Activated naive CD4-positive, alpha-beta T cell treated with anti-CD3 and anti-CD28 coated beads, Interleukin-2, amount 10 ng/mL, durations not matched to agents 7 days and 5 days (primary cell): ENCODE results near the gene ZNF574.

Experiments
- CTCF ChIA-PET: fragments of 350-600 bp; sonication (Branson Sonifier 250); formaldehyde crosslinking; loops from one replicate; lab custom pipeline; 2021; ENCODE audit warnings: antibody characterized with exemption; lab: Charles Lee
- DNase-seq: peaks from one replicate; pipeline ENCODE4 v3.0.0-alpha.2; 2020
- H3K27ac Mint-ChIP-seq: one replicate; pipeline ENCODE4 v1.8.0; 2021; ENCODE audit warnings: mild to moderate bottlenecking, moderate library complexity, mixed read lengths
- H3K27me3 Mint-ChIP-seq: one replicate; pipeline ENCODE4 v1.8.0; 2021; ENCODE audit warnings: mild to moderate bottlenecking, mixed read lengths
- H3K36me3 Mint-ChIP-seq: one replicate; pipeline ENCODE4 v1.8.0; 2021; ENCODE audit warnings: mixed read lengths
- H3K4me1 Mint-ChIP-seq: one replicate; pipeline ENCODE4 v1.8.0; 2021; ENCODE audit warnings: mixed read lengths
- H3K4me3 Mint-ChIP-seq: one replicate; pipeline ENCODE4 v1.8.0; 2021; ENCODE audit warnings: mild to moderate bottlenecking, moderate library complexity, mixed read lengths
- H3K9me3 Mint-ChIP-seq: one replicate; pipeline ENCODE4 v1.8.0; 2021; ENCODE audit warnings: mixed read lengths

ZNF574 gene

DNA sequence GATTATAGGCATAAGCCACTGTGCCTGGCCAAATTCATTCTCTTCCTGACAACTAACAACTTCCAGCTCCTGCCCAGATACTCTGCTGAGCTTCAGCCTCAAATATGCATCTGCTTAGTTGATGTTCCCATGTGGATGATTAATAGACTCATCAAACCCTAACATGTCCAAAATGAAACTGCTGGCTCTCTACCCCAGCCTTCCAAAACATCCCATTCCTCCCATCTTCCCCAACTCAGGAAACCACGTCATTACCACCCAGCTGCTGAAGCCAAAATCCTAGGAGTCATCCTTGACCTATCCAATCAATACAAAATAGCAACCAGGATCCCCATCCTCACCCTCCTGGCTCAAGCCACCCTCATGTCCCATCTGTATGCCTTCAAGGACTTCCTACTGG lies 35.4 kb downstream of the ZNF574 start:
- Mint-ChIP-seq H3K27me3 (no peaks in the 10 kb centered on the region), H3K27ac (peak overlapping the region; percentile 12), H3K4me3 (no peak overlapping the region), H3K9me3 (no peaks in the 10 kb centered on the region), H3K36me3 (peaks cover 18% of the 10 kb centered on the region), H3K4me1 (peaks cover 29% of the 10 kb centered on the region)
- DNase-seq = no peak
- CTCF ChIA-PET = interaction anchor here (0.6 to 7.1 kb wide), 8 partner anchors 12 to 277 kb away, joined by 3 to 51 read pairs (median 3); partner anchors contain the start of gene POU2F2

DNA sequence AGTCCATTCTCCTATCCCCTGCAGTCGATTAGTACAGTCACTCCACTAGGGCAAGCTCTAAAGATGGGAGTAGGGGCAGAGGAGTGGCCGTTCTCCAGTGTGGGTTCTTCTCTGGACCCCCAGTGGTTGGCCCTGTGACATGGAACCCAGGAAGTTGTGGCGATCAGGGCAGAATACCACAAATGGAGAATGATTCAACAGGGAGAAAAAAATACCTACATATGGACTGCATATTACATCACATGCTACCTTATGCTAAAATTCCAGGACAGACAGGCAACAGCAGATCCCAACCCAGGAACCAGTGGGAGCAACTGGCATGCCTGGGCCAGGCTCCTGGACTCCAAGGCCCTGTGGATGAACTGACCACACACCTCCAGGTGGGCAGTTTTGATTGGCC lies 35.8 kb downstream of the ZNF574 start:
- H3K4me3 Mint-ChIP-seq = no peak overlapping the region
- H3K36me3 Mint-ChIP-seq = peaks cover 20% of the 10 kb centered on the region
- DNase-seq = no peak
- H3K27ac Mint-ChIP-seq = no peak overlapping the region
- CTCF ChIA-PET = interaction anchor here (0.6 to 7.1 kb wide), 8 partner anchors 11 to 276 kb away, joined by 3 to 51 read pairs (median 4); partner anchors contain the start of gene POU2F2
- peaks cover 29% of the 10 kb centered on the region for H3K4me1 Mint-ChIP-seq
- H3K27me3 Mint-ChIP-seq = no peaks in the 10 kb centered on the region
- H3K9me3 Mint-ChIP-seq = no peaks in the 10 kb centered on the region

DNA sequence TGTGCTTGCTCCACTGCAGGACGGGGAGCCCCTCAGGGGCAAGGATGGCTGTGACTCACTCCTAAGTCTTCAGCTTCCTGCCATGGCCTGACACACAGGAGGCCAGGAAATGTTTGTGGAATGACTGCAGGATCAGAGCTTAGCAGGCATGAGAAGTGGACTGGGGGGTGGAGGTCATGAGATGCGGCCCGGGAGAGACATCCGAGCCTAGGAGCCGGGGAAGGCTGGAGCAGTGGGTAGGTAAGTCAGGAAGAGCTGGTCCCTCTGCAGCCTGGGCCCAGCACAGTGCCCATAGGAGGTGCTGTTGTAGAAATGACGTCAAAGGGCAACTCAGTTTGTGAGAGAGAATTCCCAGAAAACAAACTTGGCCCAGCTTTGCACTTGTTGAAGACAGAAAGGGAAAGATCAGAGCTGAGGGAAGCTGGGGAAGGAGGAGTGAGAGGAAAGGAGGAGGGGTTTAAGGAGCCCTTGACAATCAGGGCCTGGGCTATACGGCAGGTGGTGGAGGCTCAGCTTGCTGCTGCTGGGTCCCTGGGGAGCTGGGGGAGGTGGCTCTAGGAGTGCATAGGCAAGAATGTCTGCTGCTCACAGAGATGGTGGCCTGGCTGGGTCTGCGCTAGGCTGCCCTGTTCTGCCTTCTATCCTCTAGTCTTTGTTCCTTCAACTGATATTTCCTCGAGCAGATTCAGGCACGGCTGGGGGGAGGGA lies 37.8 kb downstream of the ZNF574 start:
- CTCF ChIA-PET = interaction anchor here (0.9 to 7.1 kb wide), 4 partner anchors 10 to 325 kb away, joined by 3 to 51 read pairs (median 4); partner anchors contain the start of gene POU2F2
- H3K4me1 Mint-ChIP-seq = peaks cover 27% of the 10 kb centered on the region
- H3K9me3 Mint-ChIP-seq = no peaks in the 10 kb centered on the region
- no peak overlapping the region for H3K27ac Mint-ChIP-seq
- H3K27me3 Mint-ChIP-seq = no peaks in the 10 kb centered on the region
- DNase-seq = no peak
- no peak overlapping the region for H3K4me3 Mint-ChIP-seq
- H3K36me3 Mint-ChIP-seq = peaks cover 24% of the 10 kb centered on the region

DNA sequence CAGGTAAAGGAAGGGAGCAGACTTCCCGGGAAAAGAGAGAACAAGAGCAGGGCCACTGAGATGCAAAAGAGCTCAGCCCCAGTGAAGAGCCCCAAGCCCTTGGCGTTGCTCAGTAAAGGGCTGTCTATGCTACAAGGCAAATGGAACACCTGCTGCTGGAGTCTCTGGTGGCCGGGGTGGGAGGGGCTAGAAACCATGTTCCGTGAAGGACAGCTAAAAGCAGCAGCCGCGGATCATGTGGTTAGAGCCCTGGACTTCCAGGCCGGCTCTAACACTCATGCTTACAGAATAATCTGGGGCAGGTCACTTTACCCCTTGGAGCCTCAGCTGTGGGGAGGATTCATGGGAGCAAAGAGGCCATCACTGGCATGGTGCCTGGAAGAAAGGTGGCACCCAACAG lies 38.4 kb downstream of the ZNF574 start:
- Mint-ChIP-seq H3K9me3 (no peaks in the 10 kb centered on the region), H3K36me3 (peaks cover 25% of the 10 kb centered on the region), H3K4me1 (peaks cover 28% of the 10 kb centered on the region), H3K27me3 (no peaks in the 10 kb centered on the region), H3K27ac (no peak overlapping the region), H3K4me3 (no peak overlapping the region)
- CTCF ChIA-PET = interaction anchor here (1.3 to 2.5 kb wide), 2 partner anchors 9 to 324 kb away, joined by 3 to 6 read pairs; no protein-coding TSS in a partner anchor
- no peak for DNase-seq

DNA sequence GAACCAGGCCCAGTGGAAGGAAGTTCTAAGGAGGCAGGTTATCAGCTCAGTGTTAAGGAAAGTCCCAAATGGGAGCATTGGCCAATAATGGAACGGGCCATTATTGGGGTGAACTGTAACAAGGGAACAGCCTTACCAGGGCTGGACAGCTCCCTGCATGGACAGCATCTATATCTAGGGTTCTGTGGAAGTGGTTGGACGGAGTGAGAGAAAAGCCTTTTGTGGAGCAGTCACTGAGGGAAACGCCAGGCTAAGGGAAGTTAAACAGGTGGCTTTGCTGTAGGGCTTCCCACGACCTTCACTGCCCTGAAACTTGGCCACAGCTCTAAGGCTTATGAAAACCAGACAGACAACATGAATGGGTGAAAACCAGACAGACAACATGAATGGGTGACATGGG lies 39.3 kb downstream of the ZNF574 start:
- Mint-ChIP-seq H3K36me3 (peaks cover 25% of the 10 kb centered on the region), H3K27me3 (no peaks in the 10 kb centered on the region), H3K27ac (no peak overlapping the region), H3K4me3 (no peak overlapping the region), H3K9me3 (no peaks in the 10 kb centered on the region), H3K4me1 (peaks cover 28% of the 10 kb centered on the region)
- DNase-seq = no peak
- CTCF ChIA-PET = interaction anchor here (0.9 to 1.3 kb wide), 4 partner anchors 10 to 323 kb away, joined by 3 read pairs; partner anchors contain the start of gene POU2F2

DNA sequence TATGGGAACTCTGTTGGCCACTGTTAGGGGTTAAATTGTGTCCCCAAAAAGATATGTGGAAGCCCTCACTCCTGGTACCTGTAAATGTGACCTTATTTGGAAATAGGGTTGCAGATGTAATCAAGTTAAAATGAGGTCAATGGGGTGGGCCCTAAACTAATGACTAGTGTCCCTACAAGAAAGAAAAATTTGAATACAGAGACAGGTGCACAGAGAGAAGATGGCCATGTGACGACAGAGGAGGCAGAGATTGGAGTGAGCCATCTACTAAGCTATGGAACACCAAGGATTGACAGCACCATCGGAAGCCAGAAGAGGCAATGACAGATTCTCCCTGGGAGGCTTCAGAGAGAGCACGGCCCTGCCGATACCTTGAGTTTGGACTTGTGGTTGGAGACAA lies 39.7 kb downstream of the ZNF574 start:
- peaks cover 29% of the 10 kb centered on the region for H3K4me1 Mint-ChIP-seq
- no peak overlapping the region for H3K27ac Mint-ChIP-seq
- no peak for DNase-seq
- H3K9me3 Mint-ChIP-seq = no peaks in the 10 kb centered on the region
- peaks cover 25% of the 10 kb centered on the region for H3K36me3 Mint-ChIP-seq
- CTCF ChIA-PET = interaction anchor here (0.9 to 1.2 kb wide), 4 partner anchors 9 to 207 kb away, joined by 3 read pairs; partner anchors contain the start of gene POU2F2
- H3K4me3 Mint-ChIP-seq = no peak overlapping the region
- no peaks in the 10 kb centered on the region for H3K27me3 Mint-ChIP-seq

DNA sequence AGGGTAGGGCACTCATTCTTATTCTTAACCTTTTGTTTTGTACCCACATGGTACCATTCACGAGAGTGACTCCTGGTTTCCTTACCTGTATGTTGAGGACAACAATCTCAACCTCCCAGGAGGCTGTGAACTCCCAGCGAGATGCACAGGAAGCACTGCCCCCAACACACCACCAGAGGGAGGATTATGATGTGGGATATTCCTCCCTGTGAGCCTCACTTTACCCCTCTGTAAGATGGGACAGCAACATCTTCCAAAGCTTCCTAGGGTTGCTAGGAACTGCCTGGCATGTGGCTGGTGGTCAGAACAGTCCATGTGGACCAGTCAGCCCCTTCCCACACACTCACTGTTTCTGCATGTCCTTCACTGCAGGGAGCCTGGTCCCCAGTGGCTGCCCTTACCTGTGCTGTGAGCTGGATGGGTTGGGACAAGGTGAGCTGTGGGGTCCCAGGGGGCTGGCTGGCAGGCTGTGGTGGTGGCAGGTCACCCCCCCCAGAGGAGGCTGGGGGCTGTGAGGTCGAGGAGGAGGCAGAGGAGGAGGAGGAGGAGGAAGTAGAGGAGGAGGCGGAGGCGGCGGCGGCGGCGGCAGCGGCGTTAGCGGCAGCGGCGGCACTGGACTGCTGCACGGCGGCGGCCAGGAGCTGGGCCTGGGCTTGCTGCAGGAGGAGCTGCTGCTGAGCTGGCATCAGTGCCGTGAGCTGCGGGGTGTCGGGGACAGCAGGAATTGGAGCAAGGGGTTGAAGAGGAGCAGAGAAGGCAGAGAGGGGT lies 40.5 kb downstream of the ZNF574 start:
- Mint-ChIP-seq H3K4me3 (no peak overlapping the region), H3K36me3 (peaks cover 24% of the 10 kb centered on the region), H3K27ac (no peak overlapping the region), H3K9me3 (no peaks in the 10 kb centered on the region), H3K27me3 (no peaks in the 10 kb centered on the region), H3K4me1 (peaks cover 35% of the 10 kb centered on the region)
- DNase-seq = no peak
- CTCF ChIA-PET = interaction anchor here (1.2 to 1.6 kb wide), 3 partner anchors 8 to 68 kb away, joined by 3 to 5 read pairs (median 3); no protein-coding TSS in a partner anchor

DNA sequence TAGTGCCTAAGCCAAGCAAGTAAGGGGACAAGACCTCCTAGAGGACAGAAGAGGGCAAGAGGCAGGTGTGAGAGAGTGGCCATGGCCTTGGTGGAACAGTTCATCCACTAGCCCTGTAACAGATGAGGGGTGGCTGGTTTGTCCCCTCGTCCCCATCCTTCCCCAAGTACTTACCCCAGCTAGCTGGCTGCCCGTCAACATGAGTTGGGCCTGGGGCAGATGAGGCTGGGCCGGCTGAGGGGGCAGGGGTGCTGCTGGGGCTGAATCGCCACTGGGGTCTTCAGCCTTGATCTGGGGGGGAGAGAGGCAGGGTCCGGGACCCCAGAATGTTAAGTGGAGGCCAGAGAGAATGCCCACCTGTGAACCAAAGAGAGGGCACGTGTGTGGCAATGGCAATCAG lies 41.1 kb downstream of the ZNF574 start:
- CTCF ChIA-PET = interaction anchor here (1.2 to 1.6 kb wide), 2 partner anchors 9 to 67 kb away, joined by 3 to 5 read pairs; no protein-coding TSS in a partner anchor
- H3K36me3 Mint-ChIP-seq = peaks cover 22% of the 10 kb centered on the region
- peaks cover 35% of the 10 kb centered on the region for H3K4me1 Mint-ChIP-seq
- no peak overlapping the region for H3K27ac Mint-ChIP-seq
- no peaks in the 10 kb centered on the region for H3K27me3 Mint-ChIP-seq
- no peaks in the 10 kb centered on the region for H3K9me3 Mint-ChIP-seq
- DNase-seq = no peak
- no peak overlapping the region for H3K4me3 Mint-ChIP-seq

DNA sequence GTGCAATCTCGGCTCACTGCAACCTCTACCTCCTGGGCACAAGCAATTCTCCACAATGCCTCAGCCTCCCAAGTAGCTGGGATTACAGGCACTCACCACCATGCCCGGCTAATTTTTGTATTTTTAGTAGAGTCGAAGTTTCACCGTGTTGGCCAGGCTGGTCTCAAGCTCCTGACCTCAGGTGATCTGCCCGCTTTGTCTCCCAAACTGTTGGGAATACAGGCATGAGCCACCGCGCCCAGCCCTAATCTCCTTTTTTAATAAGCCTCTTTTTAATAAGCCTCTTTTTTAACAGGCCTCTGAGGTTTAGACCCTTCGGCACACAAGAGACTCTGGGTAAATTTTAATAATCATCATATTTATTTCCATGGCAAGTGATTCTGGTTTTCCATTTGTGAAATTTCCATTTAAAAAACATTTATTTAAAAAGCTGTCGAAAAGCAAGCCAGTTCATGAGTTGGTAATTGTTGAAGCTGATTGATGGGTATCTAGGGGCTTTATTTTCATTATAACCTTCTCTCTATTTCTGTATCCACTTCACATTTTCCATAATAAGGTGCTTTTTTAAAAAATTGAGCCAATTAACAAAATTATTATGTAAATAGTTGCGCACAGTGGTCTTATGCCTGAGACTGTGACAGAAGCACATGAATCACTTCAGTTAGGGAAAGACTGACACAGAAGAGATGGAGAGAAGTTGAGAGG lies 44.5 kb downstream of the ZNF574 start:
- no peak overlapping the region for H3K4me3 Mint-ChIP-seq
- no peaks in the 10 kb centered on the region for H3K9me3 Mint-ChIP-seq
- CTCF ChIA-PET = interaction anchor here (0.7 to 4.8 kb wide), 4 partner anchors 11 to 237 kb away, joined by 3 to 42 read pairs (median 12); partner anchors contain the start of gene POU2F2
- no peaks in the 10 kb centered on the region for H3K27me3 Mint-ChIP-seq
- peak overlapping the region; percentile 86 for H3K27ac Mint-ChIP-seq
- H3K4me1 Mint-ChIP-seq = peaks cover 42% of the 10 kb centered on the region
- peaks cover 31% of the 10 kb centered on the region for H3K36me3 Mint-ChIP-seq
- DNase-seq = no peak

DNA sequence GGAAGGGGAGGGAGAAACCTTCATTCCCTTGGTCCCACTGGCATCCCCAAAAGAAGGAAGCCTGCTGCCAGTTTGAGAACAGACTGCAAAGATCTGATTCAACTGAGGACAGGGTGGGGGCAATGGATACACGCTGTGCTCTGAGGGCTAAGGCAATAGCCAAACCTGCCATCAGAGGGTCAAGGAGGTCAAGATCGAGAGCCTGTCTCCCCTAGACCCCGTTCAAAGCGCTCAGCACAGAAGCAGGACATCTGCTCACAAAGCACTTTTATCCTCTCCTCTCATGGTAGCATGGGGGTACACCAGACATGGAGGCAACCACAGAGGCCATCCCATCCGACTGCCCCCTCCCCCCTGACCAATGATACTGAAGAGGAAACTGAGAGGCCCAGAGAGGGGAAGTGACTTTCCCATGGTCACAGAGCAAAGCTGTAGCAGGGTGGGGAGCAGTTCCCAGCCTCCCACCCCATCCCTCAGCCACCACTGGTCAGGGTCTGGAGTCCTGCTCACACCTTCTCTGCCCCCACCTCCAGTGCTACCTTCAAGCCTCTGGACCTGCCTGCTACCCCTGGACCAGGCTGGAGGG lies 45.2 kb downstream of the ZNF574 start:
- CTCF ChIA-PET = interaction anchor here (0.9 to 4.8 kb wide), 3 partner anchors 12 to 299 kb away, joined by 3 to 42 read pairs (median 9); partner anchors contain the start of gene POU2F2
- Mint-ChIP-seq H3K4me3 (peak overlapping the region; percentile 67), H3K9me3 (no peaks in the 10 kb centered on the region), H3K36me3 (peaks cover 28% of the 10 kb centered on the region), H3K27ac (peak overlapping the region; percentile 86), H3K4me1 (peaks cover 42% of the 10 kb centered on the region), H3K27me3 (no peaks in the 10 kb centered on the region)
- DNase-seq = no peak

DNA sequence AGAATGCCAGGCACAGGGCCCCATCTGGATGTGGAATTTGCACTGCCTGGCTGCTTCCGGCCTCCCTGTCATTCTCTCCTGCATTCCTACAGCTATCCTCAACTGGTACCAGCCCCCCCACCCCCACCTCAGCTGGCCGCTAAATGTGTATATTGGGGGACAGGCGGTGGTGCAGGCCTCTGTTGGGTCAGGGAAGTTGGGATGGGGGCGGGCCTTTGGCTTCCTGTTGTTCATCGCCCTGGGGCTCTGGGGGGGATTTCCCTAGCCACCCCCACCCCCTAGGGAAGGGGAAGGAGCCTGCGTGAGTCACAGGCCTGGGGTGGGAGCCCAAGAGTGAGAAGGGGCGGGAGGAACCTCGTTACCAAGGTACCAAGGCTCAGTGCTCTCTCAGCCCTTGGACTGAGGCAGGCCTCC lies 45.7 kb downstream of the ZNF574 start:
- Mint-ChIP-seq H3K9me3 (no peaks in the 10 kb centered on the region), H3K27me3 (no peaks in the 10 kb centered on the region), H3K4me1 (peaks cover 42% of the 10 kb centered on the region), H3K27ac (peak overlapping the region; percentile 86), H3K4me3 (peak overlapping the region; percentile 67), H3K36me3 (peaks cover 23% of the 10 kb centered on the region)
- CTCF ChIA-PET = interaction anchor here (0.6 to 4.8 kb wide), 4 partner anchors 11 to 298 kb away, joined by 3 to 42 read pairs (median 6); partner anchors contain the start of gene POU2F2
- peak; percentile 76 for DNase-seq

DNA sequence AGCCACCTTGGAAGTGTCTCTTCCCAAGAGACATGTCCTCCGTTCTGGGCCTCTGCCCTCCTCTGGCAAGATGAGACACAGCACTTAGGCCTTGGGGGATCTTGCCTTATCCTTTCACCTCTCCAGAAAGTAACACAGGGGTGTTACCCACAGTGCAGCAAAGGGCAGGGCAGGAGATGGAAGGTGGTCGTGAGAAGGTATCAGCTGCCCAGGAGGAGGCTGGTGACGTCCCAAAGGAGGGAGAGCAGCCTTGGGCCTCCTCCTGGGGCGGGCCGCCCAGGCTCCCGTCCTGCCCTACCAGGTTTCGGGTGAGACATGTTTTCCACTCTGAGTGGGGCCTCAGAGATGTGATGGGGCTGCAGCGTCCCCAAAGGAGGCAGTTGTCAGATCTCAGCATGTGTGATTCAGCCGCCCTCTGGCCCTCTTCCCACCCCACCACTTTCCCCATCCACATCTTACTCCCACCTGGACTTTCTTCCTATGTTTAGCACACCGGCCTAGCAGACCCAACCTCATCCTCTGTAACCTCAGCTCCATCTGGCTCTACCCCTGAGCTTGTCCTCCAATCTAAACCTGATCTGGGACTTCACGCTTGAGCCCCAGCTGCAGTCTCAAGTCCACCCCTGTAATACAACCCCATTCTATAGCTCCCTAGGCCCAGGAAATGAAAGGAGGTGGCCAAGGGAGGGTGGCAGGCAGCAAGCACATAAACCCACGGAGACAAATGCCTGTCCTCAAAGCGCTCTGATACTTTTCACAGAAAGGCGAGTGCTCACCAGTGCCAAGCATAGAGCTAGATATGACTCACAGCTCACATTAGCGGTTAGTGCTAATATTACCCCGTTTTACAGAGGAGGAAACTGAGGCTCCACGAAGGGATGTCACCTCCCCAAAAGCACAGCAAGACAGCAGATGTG lies 47.0 kb downstream of the ZNF574 start:
- Mint-ChIP-seq H3K9me3 (no peaks in the 10 kb centered on the region), H3K36me3 (peaks cover 23% of the 10 kb centered on the region), H3K4me1 (peaks cover 44% of the 10 kb centered on the region), H3K27me3 (no peaks in the 10 kb centered on the region), H3K4me3 (peak overlapping the region; percentile 67), H3K27ac (peak overlapping the region; percentile 91)
- DNase-seq = peak; percentile 49
- CTCF ChIA-PET = interaction anchor here (0.7 to 4.8 kb wide), 7 partner anchors 10 to 175 kb away, joined by 3 to 42 read pairs (median 4); partner anchors contain the start of gene POU2F2
